ENCODE results near the gene PRKCE. TPM values are rescaled to one million over a fixed set of nuclear protein-coding genes. Genes with fewer than 3 reads are reported as not detected.

Gene PRKCE
- total RNA-seq: 11.3 and 13.2 TPM in 2 replicates
- 19.2 and 26.0 TPM in 2 replicates for polyA plus RNA-seq

- Histone ChIP-seq H3K4me3 (peak within 1 kb of the TSS; percentile 84), H3K36me3 (no peaks in the 10 kb centered on the region), H3K4me1 (ENCODE audit: low read depth) (peaks cover 4% of the 10 kb centered on the region), H3K27me3 (peaks cover 13% of the 10 kb centered on the region), H3K27ac (peak within 1 kb of the TSS; percentile 78), H3K9me3 (ENCODE audit: low read depth) (no peaks in the 10 kb centered on the region)
- DNase-seq (ENCODE audit: low read depth in 1 of 2, low spot score in 1 of 2): peak in 1 of 2 donors; percentile 58
- no peak for TF ChIP-seq CTCF (IDR thresholded peaks at IDR 0.05; ENCODE audit: low read depth, low read length)
These were observed at the start of gene PRKCE for GRCh38 chr2:45651415-45652089. Gene PRKCE (plus strand): TSS chr2:45651675.

- TF ChIP-seq CTCF (IDR thresholded peaks at IDR 0.05; ENCODE audit: low read depth, low read length): no peak
- DNase-seq (ENCODE audit: low read depth in 1 of 2, low spot score in 1 of 2): no peak
- H3K4me3 ChIP-seq: no peak overlapping the region
- H3K4me1 ChIP-seq (ENCODE audit: low read depth): no peaks in the 10 kb centered on the region
- no peaks in the 10 kb centered on the region for H3K27me3 ChIP-seq
- no peak overlapping the region for H3K27ac ChIP-seq
- no peaks in the 10 kb centered on the region for H3K9me3 ChIP-seq (ENCODE audit: low read depth)
- peaks cover 19% of the 10 kb centered on the region for H3K36me3 ChIP-seq
These were observed 48.9 kb upstream of the PRKCE start for GRCh38 chr2:45602624-45603023.

- Histone ChIP-seq H3K9me3 (ENCODE audit: low read depth) (no peaks in the 10 kb centered on the region), H3K4me3 (no peak overlapping the region), H3K27ac (no peak overlapping the region), H3K27me3 (no peaks in the 10 kb centered on the region), H3K4me1 (ENCODE audit: low read depth) (peaks cover 4% of the 10 kb centered on the region), H3K36me3 (peaks cover 19% of the 10 kb centered on the region)
- no peak for DNase-seq (ENCODE audit: low read depth in 1 of 2, low spot score in 1 of 2)
- TF ChIP-seq CTCF (IDR thresholded peaks at IDR 0.05; ENCODE audit: low read depth, low read length): no peak
These were observed 46.4 kb upstream of the PRKCE start for GRCh38 chr2:45605116-45605515.

- no peak for DNase-seq (ENCODE audit: low read depth in 1 of 2, low spot score in 1 of 2)
- peaks cover 9% of the 10 kb centered on the region for H3K36me3 ChIP-seq
- peaks cover 10% of the 10 kb centered on the region for H3K4me1 ChIP-seq (ENCODE audit: low read depth)
- no peak for TF ChIP-seq CTCF (IDR thresholded peaks at IDR 0.05; ENCODE audit: low read depth, low read length)
- H3K27me3 ChIP-seq: no peaks in the 10 kb centered on the region
- no peaks in the 10 kb centered on the region for H3K9me3 ChIP-seq (ENCODE audit: low read depth)
- no peak overlapping the region for H3K4me3 ChIP-seq
- no peak overlapping the region for H3K27ac ChIP-seq
These were observed 44.7 kb upstream of the PRKCE start for GRCh38 chr2:45606796-45607195.

GRCh38 chr2:45607701-45608100 lies 43.8 kb upstream of the PRKCE start:
- DNase-seq (ENCODE audit: low read depth in 1 of 2, low spot score in 1 of 2): peak; percentile 44 to 53
- Histone ChIP-seq H3K9me3 (ENCODE audit: low read depth) (no peaks in the 10 kb centered on the region), H3K4me1 (ENCODE audit: low read depth) (peaks cover 12% of the 10 kb centered on the region)

More at GRCh38 chr2:45607701-45608100, 43.8 kb upstream of the PRKCE start:
- H3K4me3 ChIP-seq: no peak overlapping the region
- TF ChIP-seq CTCF (IDR thresholded peaks at IDR 0.05; ENCODE audit: low read depth, low read length): peak; percentile 59
- no peaks in the 10 kb centered on the region for H3K27me3 ChIP-seq
- H3K36me3 ChIP-seq: peaks cover 9% of the 10 kb centered on the region
- no peak overlapping the region for H3K27ac ChIP-seq
